HG02852 (cell line): Measurements from ENCODE around the gene PHOSPHO1.

Source experiments
- ATAC-seq: cut with Tn5 transposase; IDR thresholded peaks from one replicate; pipeline ENCODE4 v1.9.1; 2021; ENCODE audit warnings: mild to moderate bottlenecking, moderate library complexity; ENCODE audit not compliant: unreplicated experiment

PHOSPHO1 gene

DNA sequence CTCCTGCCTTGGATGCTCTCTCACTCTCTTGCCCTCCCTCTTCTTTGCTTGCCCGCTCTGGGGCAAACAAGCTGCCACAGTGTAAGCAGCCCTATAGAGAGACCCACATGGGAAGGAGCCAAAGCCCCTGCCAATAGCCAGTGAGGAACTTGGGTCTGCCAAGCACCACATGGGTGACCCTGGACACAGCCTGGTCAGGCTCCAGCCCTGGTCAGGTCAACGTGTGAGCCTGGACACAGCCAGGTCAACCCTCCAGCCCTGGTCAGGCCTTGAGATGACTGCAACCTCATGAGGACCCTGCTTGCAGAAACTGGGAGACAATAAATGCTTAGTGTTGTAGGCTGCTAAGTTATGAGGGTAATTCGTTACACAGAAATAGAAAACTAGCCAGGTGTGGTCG is 14.3 kb upstream of the PHOSPHO1 start:
- no peak for ATAC-seq

DNA sequence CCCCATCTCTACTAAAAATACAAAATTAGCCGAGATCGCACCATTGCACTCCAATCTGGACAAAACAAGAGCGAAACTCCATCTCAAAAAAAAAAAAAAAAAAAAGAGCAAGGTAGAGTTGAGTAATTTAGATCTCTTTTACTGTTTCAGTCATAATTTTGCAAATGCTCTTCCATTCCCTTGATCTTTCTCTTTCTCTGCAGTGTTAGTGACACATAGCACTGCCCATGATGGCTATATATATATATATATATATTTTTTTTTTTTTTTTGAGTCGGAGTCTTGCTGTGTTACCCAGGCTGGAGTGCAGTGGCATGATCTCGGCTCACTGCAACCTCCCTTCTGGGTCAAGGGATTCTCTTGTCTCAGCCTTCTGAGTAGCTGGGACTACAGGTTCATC is 12.2 kb upstream of the PHOSPHO1 start:
- ATAC-seq, result no peak

DNA sequence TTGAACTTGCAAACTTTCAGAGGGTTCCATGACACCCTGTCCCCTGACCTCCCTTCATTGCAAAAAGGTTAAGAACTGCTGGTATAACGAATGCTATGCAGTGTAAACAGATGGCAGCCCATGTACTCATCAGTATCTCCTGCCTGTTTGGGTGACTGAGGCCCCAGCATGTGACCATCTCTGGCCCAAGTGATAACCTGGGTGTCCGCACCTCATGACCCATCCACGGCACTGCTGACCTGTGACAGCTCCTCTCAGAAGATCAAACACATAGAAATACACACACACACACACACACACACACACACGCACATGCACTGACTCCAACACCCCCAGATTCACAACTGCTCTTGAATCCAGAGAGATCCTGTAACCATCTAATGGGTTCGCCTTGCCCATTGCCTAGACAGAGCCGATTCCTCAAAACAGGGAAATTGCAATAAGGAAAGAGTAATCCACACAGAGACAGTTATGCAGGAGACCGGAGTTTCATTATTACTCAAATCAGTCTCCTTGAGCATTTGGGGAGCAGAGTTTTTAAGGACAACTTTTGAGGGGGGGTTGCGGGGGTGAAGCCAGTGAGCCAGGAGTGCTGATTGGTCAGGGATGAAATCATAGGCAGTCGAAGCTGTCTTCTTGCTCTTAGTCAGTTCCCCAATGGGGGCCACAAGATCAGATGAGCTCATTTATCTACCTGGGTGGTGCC is 11.3 kb upstream of the PHOSPHO1 start:
- no peak for ATAC-seq

DNA sequence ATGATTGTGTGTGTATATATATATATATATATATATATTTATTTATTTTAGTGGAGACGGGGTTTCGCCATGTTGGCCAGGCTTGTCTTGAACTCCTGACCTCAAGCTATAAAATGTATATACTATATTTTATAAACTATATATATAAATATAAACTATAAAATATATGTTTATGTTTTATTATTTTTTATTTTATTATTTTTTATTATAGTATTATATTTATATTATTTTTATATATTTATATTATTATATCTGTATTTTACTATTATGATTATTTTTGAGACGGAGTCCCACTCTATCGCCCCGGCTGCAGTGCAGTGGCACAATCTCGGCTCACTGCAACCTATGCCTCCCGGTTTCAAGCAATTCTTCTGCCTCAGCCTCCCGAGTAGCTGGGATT is 10.5 kb upstream of the PHOSPHO1 start:
- ATAC-seq, result no peak

DNA sequence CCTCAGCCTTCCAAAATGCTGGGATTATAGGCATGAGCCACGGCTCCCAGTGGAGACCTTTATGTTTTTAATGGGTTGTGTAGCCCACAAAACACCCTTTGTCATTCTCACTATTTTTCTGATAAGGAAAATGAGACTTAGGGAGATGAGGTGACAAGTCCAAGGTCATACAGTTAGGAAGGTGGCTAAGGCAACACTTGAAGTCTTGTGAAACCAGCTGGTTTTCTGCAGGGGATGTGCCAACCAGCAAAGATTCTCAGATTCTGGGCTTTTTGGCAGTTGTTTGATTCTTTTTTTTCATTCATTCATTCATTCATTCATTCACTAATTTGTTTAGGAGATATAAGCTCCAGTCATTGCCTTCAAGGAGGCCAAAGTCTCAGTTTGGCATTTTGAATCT is 10.0 kb upstream of the PHOSPHO1 start:
- ATAC-seq, result no peak

DNA sequence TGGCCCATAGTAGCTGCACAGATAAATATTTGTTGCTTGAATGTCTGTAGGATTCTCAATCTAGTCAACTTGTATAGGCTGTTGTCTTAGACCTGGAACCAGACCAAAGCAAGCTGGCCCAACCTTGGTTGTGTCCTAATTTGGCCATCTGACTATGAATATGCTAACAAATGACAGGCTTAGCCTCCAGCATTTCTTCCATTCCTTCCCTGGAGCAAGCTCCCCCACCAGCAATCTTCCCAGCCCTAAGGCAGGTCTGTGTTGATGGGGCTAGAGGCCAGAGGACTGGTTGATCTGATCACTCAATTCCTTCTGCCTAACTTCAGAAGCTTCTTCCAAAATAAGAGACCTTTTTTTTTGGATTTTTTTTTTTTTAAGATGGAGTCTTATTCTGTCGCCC is 9.4 kb upstream of the PHOSPHO1 start:
- ATAC-seq, result no peak

DNA sequence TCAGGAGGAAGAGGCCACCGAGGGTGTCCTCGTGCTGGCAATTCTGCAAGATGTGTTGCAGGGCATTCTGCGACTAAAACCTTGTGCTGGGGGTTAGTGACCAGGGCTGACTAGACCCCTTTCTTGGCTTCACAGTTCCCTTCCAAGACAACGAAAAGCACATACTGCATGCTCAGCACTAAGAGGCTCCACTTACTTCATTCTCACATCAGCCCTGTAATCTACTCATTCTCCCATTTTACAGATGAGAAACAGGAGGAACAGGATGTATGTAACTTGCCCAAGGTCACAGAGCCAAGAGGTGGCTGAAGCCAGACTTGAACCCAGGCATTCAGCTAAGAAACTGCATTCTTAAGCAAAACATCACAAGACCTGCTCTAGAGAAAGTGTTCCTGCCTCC is 5.3 kb upstream of the PHOSPHO1 start:
- ATAC-seq, result no peak

DNA sequence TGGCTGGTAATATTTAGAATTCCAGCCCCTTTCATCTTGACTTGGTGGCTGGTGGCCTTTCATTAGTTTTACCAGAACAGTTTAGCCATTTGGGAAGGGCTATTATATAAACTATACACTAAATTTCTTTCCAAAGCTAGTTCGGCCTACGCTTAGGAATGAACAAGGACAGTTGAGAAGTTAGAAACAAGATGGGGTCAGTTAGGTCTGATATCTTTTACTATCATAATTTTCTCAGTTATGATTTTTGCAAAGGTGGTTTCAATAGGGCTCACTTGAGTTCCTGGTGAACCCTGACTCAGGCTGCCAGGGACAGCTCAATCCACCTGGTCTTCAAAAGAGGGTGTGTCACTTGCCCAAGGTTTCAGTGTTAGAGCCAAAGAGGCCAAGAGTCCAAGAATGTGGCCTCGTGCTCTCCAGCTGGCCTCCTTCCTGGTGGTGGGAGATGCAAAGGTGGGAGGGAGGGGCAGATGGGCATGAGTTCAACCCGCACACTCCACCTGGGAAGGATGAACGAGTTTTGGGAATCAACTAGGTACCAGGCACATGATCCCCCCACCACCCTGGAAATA is 4.0 kb upstream of the PHOSPHO1 start:
- no peak for ATAC-seq

DNA sequence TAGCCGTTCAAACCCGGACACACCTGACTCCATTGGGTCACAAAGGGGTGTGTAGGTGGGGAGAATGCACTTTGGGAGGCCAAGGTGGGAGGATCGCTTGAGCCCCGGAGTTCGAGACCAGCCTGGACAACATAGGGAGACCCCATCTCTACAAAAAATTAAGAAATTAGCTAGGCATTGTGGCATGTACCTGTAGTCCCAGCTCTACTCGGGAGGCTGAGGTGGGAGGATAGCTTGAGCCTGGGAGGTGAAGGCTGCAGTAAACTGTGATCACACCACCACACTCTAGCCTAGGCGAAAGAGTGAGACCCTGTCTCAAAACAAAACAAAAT is 942 bp upstream of the PHOSPHO1 start:
- no peak for ATAC-seq

DNA sequence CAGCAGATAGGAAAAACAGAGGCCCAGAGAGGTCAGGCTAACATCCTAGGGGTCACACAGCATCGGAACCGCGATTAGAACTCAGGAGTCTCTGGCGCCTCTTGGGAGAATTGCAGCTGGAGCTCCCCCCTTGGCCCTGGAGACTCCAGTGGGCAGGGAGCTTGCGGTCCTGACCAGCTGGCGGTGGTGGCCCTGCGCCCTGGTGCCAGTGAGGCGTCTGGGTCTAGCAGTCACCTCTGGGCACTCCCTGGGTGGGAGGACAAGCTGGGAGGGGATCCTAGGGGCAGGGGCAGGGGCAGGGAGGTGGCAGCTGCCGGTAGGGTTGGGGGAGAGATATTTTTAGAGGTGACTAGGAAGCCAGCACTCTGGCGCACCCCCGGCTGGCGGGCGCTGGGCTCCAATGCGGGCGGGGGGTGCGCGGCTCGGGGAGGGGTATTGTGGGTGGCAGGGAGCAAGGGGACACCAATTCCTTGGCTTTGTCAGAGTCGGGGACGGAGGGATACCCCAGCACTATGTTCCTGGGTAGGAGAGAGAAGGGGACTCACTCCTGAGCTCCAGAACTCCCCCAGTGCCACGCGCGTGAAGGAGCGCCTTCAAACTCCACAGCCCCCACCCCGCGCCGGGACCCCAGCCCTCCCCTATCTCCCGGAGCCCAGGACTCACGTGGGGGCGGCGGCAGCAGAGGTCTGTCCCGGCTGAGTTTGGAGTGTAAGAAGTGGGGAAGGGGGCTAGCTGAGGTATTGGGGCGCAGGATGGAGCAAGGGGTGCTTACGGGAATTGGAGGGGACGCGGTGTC is 584 bp downstream of the PHOSPHO1 start:
- ATAC-seq, result no peak

DNA sequence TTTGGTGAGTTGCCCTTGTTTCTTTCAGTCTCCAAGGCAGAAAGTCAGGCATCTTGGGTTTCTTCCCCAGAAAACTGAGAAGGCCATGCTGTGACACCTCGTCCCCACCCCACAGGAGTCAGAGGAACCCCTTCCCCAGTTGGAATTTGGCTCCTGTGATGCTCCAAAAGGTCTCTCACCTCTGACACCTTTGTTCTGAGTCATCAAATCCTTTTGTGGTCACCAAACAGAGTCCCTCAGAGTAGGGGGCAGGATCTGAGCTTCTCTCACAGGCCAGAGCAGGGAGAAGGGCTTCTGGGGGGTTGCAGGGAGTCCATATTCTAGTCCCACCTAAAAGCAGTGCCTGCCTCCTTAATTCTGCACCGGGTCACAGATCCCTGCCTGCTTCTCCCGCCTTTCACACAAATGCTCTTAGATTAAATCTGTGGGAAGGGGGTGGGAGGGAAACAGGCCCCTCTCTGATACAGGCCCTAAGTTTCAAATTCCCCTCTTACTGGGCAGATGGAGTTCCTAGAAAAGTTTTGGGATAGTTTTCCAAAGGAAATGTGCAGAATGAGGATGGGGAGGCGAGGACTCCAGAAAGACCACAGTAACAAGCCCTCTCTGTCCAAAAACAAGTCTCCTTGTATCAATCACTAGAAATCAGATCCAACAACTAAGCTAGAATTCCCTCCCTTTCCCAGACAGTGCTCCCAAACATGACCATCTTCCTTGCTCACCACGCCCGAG is 1.3 kb downstream of the PHOSPHO1 start:
- no peak for ATAC-seq

DNA sequence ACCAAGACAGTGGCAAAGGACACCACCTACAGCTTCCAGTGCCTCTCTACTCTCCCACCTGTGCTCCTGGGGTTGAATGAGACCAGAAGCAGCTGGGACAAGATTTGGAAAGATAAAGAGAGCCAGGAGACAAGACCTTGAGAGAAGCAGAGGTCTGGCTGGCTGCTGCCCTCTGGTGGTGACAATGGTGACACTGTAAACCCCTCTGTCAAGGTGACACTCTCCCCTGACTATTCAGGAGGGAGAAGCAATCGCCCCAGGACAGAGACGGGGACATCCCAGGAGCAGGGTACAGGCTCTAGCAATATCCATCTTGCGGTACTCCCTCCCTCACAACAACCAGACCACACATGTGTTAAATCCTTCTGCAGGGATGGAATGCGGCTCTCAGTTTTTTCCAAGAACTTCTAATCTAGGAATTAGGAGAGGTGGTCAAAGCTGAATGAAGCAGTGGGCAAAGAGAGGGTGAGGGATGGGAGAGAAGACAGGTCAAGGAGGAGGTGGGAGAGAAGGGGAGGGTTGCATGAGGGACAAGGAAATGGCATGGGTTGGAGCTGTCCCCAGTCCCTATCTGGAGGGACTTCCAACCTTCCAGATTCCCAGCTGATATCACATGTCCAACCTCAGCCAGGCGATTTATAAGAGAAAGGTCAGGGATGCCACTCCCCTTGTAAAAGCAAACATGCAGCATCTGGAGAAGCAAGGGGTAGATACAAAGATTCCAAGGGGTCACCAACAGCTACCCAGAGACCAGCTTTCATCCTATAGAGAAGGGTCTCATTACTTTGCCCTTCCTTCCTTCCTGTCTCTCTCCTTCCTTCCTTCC is 2.9 kb downstream of the PHOSPHO1 start:
- no peak for ATAC-seq

DNA sequence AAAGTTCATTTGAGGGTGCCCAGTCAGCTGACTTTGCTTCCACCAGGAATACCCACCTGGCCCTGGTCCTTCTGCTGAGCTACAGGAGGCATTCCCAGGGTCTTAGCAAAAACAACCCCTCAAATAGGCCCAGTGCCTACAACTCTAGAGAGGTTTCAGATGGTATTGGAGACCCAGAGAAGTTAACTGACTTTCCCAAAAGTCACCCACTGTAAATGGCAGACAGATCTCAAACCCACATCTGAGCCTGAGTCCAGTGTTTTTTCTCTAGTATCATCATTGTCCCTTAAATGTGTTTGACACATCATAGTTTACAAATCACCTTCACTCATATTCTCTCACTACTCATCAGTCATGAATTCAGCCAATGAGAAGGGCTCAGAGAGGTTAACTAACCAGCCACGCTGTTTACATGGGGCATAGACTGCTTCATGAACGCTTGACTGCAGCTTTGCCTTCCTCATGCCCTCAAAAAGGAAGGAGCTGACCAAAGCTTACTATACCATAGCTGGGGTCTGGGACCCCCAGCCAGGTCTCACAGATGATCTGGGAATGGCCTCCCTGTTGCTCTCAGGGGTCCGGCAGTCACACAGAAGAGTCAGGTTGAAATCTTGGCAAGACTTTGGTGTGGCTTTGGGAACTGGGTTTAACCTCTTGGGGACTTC is 3.7 kb downstream of the PHOSPHO1 start:
- no peak for ATAC-seq

DNA sequence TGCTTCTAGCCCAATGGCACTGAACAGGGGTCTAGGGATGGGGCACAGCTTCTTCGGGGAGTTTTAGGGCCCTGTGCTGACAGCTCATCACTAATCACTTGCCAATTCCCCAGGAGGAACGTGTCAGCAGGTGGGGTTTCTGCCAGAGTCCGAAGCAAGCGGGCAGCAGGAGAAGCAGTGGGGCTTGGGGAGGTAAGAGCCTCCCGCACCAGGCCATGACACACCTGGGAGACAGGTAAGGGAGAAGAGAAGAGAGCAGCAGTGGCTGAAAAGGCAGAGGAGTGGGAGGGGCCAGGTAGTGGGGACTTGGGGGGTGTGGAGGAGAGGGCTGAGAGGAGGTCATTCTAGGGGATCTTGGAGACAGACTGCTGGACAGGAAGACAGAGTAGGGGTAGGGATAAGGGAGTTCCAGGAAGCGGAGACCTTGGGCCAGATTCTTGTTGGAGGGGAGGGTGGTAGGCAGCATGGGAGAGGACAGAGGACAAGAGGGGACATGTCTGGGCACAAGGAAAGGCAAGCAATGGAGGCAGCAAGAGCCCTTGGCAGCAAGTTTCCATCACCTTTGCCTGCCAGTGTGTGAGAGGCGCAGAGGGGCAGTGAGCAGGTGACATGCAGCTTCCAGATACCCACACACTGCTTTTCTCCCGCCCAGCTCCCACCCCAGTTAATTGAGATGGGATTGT is 4.9 kb downstream of the PHOSPHO1 start:
- no peak for ATAC-seq

DNA sequence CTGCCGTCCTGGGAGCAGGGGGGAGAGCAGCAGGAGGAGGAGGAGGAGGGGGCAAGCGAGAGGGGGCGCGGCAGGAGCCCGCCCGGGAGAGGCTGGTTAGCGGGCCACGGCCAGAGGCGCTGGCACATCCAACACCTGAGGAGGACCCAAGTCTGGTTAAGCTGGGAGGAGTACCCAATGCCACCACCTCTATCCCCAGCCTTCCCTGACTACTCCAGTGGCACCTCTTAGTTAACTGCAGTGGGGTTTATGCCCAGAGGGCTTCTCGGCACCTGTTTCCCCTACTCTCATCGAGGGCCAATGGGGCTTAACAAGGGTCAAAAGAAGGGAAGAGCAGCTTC is 5.6 kb downstream of the PHOSPHO1 start:
- ATAC-seq, result no peak

DNA sequence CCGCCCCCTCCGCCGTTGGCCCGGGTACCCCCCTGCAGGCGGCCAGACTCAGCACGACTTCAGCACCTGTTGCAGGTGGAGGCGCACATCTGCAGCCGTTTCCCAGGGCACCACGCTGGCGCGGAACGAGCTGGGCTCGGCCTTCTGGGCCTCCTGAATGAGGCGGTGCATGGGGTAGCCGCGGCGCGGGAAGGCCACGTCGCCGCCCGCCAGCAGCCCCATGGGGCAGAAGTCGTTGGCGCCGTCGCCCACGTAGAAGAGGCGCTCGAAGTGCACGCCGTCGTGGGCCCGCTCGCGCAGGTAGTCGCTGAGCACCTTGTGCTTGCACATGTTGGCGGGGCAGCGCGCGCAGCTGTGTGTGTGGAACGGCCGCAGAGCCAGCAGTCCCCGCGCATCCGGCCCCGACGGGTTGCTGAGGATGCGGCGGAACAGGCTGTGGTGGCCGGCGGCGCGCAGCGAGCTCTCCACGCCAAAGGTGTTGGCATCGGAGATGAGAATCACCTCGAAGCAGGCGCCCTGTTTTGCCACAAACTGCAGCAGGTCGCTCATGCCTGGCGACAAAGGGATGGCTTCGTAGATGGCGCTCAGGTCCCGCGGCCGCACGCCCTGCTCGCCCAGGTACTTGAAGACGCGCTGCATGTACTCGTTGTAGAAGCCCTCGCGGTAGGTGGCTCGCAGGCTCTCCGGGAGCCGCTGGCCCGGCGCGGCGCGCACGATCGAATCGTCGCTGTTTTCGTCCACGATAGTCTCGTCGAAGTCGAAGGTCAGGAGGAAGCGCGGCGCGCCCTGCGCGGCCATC is 6.2 kb downstream of the PHOSPHO1 start:
- ATAC-seq, result no peak

DNA sequence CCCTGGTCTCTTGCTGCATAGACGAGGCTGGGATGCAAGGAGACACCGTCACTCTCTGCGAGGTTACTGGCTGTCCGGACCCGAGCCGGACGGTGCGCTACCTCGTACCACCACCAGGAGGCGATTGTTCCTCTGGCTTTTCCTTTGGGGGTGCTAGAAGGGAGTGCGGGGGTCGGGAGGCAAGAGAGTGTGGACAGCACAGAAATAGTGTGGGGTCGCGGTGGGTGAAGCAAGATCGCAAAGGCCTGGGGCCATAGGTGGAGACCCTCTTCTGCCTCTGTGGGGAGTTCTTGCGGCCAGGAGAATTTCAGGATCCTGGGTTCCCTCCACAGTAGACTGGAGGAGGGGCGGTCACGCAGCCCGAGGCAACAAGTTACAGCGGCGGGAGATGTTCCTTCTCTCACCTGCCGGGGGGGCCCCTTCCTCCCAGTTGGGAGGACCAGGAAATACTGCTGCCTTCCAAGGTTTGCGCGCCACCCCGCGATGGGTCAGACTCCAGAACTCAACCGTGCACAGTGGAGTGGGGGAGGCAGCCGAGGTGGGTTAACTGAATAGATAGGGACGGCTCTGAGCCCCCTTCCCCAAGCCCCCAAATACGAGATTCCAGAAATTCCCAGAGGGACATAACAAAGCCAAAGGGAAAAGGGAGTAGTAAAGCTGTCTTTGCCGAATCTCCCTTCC is 6.9 kb downstream of the PHOSPHO1 start:
- no peak for ATAC-seq

DNA sequence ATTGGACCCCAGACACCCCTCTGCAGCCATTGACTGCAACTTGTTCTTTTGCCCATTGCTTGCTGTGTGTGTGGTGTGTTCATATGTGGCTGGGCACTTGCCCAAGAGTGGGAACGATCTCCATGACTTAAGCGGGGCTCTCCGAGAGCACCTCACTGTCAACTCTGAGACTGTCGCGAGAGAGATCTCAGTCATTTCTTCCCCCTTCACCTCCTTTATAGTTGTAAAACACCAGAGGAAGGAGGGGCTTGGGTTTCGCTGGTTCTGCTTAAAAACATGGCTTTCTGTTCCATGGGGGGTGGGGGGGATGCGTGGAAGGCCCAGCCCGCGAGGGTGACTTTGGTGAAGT is 7.4 kb downstream of the PHOSPHO1 start:
- no peak for ATAC-seq

DNA sequence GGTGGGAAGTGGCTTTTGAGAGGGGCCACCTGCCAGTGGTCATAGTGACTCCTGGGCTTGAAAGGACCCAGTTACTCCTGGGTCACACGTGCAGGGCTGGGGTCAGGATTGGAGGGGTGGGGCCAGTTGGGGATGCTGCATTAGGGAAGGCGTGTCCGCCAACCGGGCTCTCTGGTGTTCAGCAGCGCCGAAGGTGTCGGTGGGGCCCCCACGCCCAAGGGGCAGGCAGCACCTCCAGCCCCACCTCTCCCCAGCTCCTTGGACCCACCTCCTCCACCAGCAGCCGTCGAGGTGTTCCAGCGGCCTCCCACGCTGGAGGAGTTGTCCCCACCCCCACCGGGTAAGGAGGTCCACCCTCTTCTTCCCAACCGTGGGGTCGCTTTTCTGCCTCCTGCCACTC is 10.6 kb downstream of the PHOSPHO1 start:
- ATAC-seq, result no peak
